Ishikawa (cell line): ENCODE data around the gene PARD3B.

Source experiments
- CEBPB ChIP-seq: IDR thresholded peaks from 2 replicates; pipeline ENCODE4 v1.6.1; 2012
- CREB1 ChIP-seq: IDR thresholded peaks from 2 replicates; pipeline ENCODE4 v1.6.1; 2012; ENCODE audit warnings: low read depth
- EP300 ChIP-seq: IDR thresholded peaks from 2 replicates; pipeline ENCODE4 v1.6.1; 2012; ENCODE audit warnings: borderline replicate concordance
- FOXM1 ChIP-seq: IDR thresholded peaks from 2 replicates; pipeline ENCODE4 v1.6.1; 2012; ENCODE audit warnings: low read depth, borderline replicate concordance
- MAX ChIP-seq: IDR thresholded peaks from 2 replicates; pipeline ENCODE4 v1.6.1; 2012
- NFIC ChIP-seq: IDR thresholded peaks from 2 replicates; pipeline ENCODE4 v1.6.1; 2012
- REST ChIP-seq: IDR thresholded peaks from 2 replicates; pipeline ENCODE4 v1.6.1; 2012; ENCODE audit warnings: low read depth, mild to moderate bottlenecking
- TAF1 ChIP-seq: IDR thresholded peaks from 2 replicates; pipeline ENCODE4 v1.6.1; 2012; ENCODE audit warnings: low read depth, mild to moderate bottlenecking
- YY1 ChIP-seq: IDR thresholded peaks from 2 replicates; pipeline ENCODE4 v1.6.1; 2012; ENCODE audit warnings: low read depth
- ZBTB7A ChIP-seq: IDR thresholded peaks from 2 replicates; pipeline ENCODE4 v1.6.1; 2012; ENCODE audit warnings: low read depth

GRCh38 chr2:204583773-204584172, 38.5 kb downstream of the PARD3B start:
- TF ChIP-seq YY1 (no peak), REST (no peak), MAX (no peak), FOXM1 (no peak), TAF1 (no peak), ZBTB7A (no peak), CEBPB (no peak), NFIC (no peak), EP300 (no peak), CREB1 (no peak)
